ENCODE data around the gene AUTS2. TPM values are rescaled to one million over a fixed set of nuclear protein-coding genes. Genes with fewer than 3 reads are reported as not detected.

The AUTS2 gene
- total RNA-seq, 6 donors from 2014 or later, result 38.9 to 151 (median 55.8) TPM

- 95 to 96% methylated on average over 4 of the region's 4 CpGs for WGBS, 2 donors
- Histone ChIP-seq H3K36me3 (no peaks in the 10 kb centered on the region), H3K9me3 (no peaks in the 10 kb centered on the region), H3K4me1 (no peaks in the 10 kb centered on the region), H3K27me3 (no peaks in the 10 kb centered on the region), H3K27ac (no peak overlapping the region), H3K4me3 (no peak overlapping the region)
- no peak for DNase-seq
- no peak for TF ChIP-seq POLR2AphosphoS5 (IDR thresholded peaks at IDR 0.05)
- ATAC-seq (ENCODE audit: low FRiP score in 2 of 2), result no peak
Observed at GRCh38 chr7:70219061-70219460, 620.8 kb downstream of the AUTS2 start.

- Histone ChIP-seq H3K4me3 (no peak overlapping the region), H3K27me3 (no peaks in the 10 kb centered on the region), H3K4me1 (no peaks in the 10 kb centered on the region), H3K27ac (no peak overlapping the region), H3K9me3 (peaks cover 0 to 16% (median 11%) of the 10 kb centered on the region in 4 donors), H3K36me3 (no peaks in the 10 kb centered on the region)
- no peak for TF ChIP-seq CTCF (IDR thresholded peaks at IDR 0.05)
- DNase-seq, result no peak
- ATAC-seq (ENCODE audit: low FRiP score in 2 of 2), result no peak
Observed at GRCh38 chr7:70229242-70229641, 631.0 kb downstream of the AUTS2 start.

GRCh38 chr7:70230761-70231160 is 632.5 kb downstream of the AUTS2 start:
- no peak overlapping the region for H3K27ac ChIP-seq
- H3K36me3 ChIP-seq, result no peaks in the 10 kb centered on the region
- no peaks in the 10 kb centered on the region for H3K4me1 ChIP-seq
- ATAC-seq (ENCODE audit: low FRiP score in 2 of 2) (no peak), DNase-seq (no peak)
- WGBS, 2 donors, result 94 to 95% methylated on average over 3 of the region's 3 CpGs
- no peak for TF ChIP-seq EP300 (IDR thresholded peaks at IDR 0.05)
- TF ChIP-seq POLR2A (IDR thresholded peaks at IDR 0.05), result no peak
- no peak for TF ChIP-seq POLR2AphosphoS5 (IDR thresholded peaks at IDR 0.05)
- no peak for TF ChIP-seq CTCF (IDR thresholded peaks at IDR 0.05)
- H3K4me3 ChIP-seq, result no peak overlapping the region
- no peaks in the 10 kb centered on the region for H3K27me3 ChIP-seq
- peaks cover 0 to 16% (median 11%) of the 10 kb centered on the region in 4 donors for H3K9me3 ChIP-seq

- Histone ChIP-seq H3K27me3 (no peaks in the 10 kb centered on the region), H3K9me3 (peaks cover 0 to 12% (median 8%) of the 10 kb centered on the region in 4 donors), H3K27ac (no peak overlapping the region), H3K4me1 (no peaks in the 10 kb centered on the region), H3K36me3 (no peaks in the 10 kb centered on the region), H3K4me3 (no peak overlapping the region)
- ATAC-seq (ENCODE audit: low FRiP score in 2 of 2) (no peak), DNase-seq (no peak)
- no peak for TF ChIP-seq EP300 (IDR thresholded peaks at IDR 0.05)
- TF ChIP-seq CTCF (IDR thresholded peaks at IDR 0.05), result no peak
- TF ChIP-seq POLR2A (IDR thresholded peaks at IDR 0.05), result no peak
- no peak for TF ChIP-seq POLR2AphosphoS5 (IDR thresholded peaks at IDR 0.05)
- WGBS, 2 donors, result 98 to 99% methylated on average over 5 of the region's 5 CpGs
Observed at GRCh38 chr7:70233776-70234175, 635.5 kb downstream of the AUTS2 start.

GRCh38 chr7:70237256-70237655 is 639.0 kb downstream of the AUTS2 start:
- Histone ChIP-seq H3K36me3 (no peaks in the 10 kb centered on the region), H3K27ac (no peak overlapping the region), H3K4me1 (no peaks in the 10 kb centered on the region), H3K4me3 (no peak overlapping the region), H3K27me3 (no peaks in the 10 kb centered on the region), H3K9me3 (no peaks in the 10 kb centered on the region)
- ATAC-seq (ENCODE audit: low FRiP score in 2 of 2) (no peak), DNase-seq (no peak)
- 88 to 95% methylated on average over 1 of the region's 1 CpG for WGBS, 2 donors
- TF ChIP-seq POLR2AphosphoS5 (IDR thresholded peaks at IDR 0.05) (no peak), POLR2A (IDR thresholded peaks at IDR 0.05) (no peak), CTCF (IDR thresholded peaks at IDR 0.05) (no peak), EP300 (IDR thresholded peaks at IDR 0.05) (no peak)
